IMR-90 (cell line): ENCODE measurements around the gene DMD.

Experiments used
- CEBPB ChIP-seq: IDR thresholded peaks from 2 replicates; pipeline ENCODE4 v1.6.1; 2012; ENCODE audit warnings: low read depth, low read length, improper control_type of control experiment
- CTCF ChIP-seq: conservative IDR thresholded peaks from 2 replicates; pipeline ENCODE4 v1.5.1; 2012; ENCODE audit warnings: mild to moderate bottlenecking, low read depth, low read length, improper control_type of control experiment
- FOS ChIP-seq: fragments of 150-350 bp; IDR thresholded peaks from 2 replicates; pipeline ENCODE4 v1.6.1; 2016; ENCODE audit warnings: low read depth, low read length
- MAZ ChIP-seq: IDR thresholded peaks from 2 replicates; pipeline ENCODE4 v1.6.1; 2012; ENCODE audit warnings: low read depth, mild to moderate bottlenecking, low read length, improper control_type of control experiment, moderate library complexity, borderline replicate concordance
- POLR2A ChIP-seq: IDR thresholded peaks from 2 replicates; pipeline ENCODE4 v1.6.1; 2012; ENCODE audit warnings: mild to moderate bottlenecking, low read depth, low read length
- RAD21 ChIP-seq: IDR thresholded peaks from 2 replicates; pipeline ENCODE4 v1.6.1; 2012; ENCODE audit warnings: low read length, improper control_type of control experiment
- RCOR1 ChIP-seq: IDR thresholded peaks from 2 replicates; pipeline ENCODE4 v1.6.1; 2012; ENCODE audit warnings: mild to moderate bottlenecking, low read length, improper control_type of control experiment; ENCODE audit not compliant: insufficient replicate concordance
- RFX5 ChIP-seq: IDR thresholded peaks from 2 replicates; pipeline ENCODE4 v1.8.0; 2012; ENCODE audit warnings: low read depth, mild to moderate bottlenecking, low read length, moderate library complexity
- SMC3 ChIP-seq: fragments of 150-350 bp; IDR thresholded peaks from 2 replicates; pipeline ENCODE4 v1.6.1; 2016; ENCODE audit warnings: low read depth, mild to moderate bottlenecking, antibody characterized with exemption, low read length, moderate library complexity
- TF ChIP-seq, protein P1 (sequence below): fragments of 150-350 bp; IDR thresholded peaks from 2 replicates; pipeline ENCODE4 v1.6.1; 2016; ENCODE audit warnings: low read depth, mild to moderate bottlenecking, low read length, moderate library complexity, borderline replicate concordance

GRCh38 chrX:31294475-31294874 lies 1916.9 kb downstream of the DMD start:
- TF ChIP-seq CTCF (no peak), RFX5 (no peak), POLR2A (no peak), RAD21 (no peak), RCOR1 (no peak), MAZ (no peak), CEBPB (no peak), SMC3 (no peak), FOS (no peak)
- TF ChIP-seq, protein P1, sequence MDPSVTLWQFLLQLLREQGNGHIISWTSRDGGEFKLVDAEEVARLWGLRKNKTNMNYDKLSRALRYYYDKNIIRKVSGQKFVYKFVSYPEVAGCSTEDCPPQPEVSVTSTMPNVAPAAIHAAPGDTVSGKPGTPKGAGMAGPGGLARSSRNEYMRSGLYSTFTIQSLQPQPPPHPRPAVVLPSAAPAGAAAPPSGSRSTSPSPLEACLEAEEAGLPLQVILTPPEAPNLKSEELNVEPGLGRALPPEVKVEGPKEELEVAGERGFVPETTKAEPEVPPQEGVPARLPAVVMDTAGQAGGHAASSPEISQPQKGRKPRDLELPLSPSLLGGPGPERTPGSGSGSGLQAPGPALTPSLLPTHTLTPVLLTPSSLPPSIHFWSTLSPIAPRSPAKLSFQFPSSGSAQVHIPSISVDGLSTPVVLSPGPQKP, result no peak
